GM19099 (cell line): ENCODE data around the gene SUPT16H.

Experiments
- POLR2A ChIP-seq: IDR thresholded peaks from 3 replicates; pipeline ENCODE4 v1.6.1; 2011; ENCODE audit warnings: low read depth; ENCODE audit not compliant: insufficient read length; ENCODE audit errors: extremely low read depth

Gene SUPT16H

DNA sequence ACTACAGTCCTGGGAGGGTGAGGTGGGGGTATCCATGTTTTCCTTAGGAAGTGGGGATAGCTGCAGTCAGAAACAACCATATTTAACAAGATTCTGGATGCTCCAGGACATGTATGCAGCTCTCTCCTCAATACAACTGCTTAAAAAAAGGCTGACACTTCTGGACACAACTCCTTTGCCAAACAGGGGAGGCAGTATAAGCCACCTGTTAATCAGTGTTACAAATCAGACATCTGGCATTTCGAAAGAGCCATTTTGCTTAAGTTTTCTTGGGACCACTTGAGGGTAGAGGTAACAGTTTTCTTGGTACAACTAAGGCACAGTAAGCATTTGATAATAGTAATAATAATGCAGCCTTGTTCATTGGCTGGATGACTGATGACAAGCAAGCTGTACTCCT, 56.8 kb downstream of the SUPT16H start:
- no peak for TF ChIP-seq POLR2A

DNA sequence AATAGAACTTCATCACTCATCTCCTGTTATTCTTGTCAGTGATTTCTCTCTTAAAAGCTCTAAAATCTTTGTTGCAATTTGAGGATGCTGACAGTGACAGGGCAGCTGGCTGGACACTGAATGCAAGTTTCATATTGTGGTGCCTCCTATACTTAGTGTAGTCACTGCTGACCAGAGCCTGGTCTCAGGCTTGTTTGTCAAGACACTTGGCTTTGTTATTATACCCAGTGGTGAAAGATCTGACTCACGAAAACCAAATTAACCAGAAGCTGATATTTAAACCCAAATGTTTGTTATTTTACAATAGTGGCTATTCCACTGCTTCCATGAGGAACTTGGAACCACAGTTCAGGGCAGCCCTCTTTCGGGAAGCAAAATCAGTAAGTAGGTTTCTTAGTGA, 61.1 kb downstream of the SUPT16H start:
- no peak for TF ChIP-seq POLR2A

DNA sequence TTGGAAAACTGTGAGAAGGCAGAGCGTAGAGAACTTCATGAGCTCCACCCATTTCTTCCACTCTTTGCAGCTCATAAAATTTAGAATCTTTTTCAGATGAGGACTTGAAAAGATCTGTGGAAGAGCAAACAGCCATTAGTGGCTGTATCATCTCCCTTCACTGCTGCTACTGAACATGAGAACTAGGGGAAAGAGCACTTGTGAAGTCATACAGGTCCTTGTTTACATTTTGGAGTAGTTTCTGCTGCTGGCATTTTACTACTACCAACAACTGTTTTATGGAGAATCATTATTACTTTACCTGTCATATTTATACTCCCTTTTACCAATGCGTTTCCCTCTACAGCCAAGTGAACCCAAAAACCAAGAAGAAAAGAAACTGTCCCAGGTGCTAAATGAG, 62.9 kb downstream of the SUPT16H start:
- no peak for TF ChIP-seq POLR2A

DNA sequence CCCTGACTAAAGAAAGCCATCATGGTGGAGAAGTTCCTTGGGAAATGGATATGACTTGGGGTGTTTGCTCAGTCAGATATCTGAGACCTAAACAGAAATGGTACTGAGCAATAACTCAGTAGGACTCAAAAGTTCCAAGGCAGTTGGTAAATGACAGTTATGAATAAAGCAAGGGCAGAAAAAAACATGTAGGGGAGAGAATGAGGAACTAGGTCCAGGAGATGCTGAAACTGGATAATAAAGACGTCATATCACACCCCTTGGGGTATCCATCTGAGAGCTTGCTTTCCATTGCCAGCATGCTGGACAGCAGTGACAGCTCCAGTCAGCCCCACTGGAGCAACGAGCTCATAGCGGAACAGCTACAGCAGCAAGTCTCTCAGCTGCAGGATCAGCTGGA, 66.4 kb downstream of the SUPT16H start:
- no peak for TF ChIP-seq POLR2A

DNA sequence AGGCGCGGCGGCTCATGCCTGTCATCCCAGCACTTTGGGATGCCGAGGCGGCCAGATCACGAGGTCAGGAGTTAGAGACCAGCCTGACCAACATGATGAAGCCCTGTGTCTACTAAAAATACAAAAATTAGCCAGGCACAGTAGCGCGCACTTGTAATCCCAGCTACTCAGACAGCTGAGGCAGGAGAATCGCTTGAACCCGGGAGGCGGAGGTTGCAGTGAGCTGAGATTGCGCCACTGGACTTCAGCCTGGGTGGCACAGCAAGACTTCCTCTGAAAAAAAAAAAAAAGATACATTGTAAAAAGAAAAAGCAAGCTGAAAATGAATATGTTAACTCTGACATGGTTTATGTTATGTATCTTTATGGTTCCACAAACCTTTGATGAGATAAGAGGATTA, 70.3 kb downstream of the SUPT16H start:
- no peak for TF ChIP-seq POLR2A

DNA sequence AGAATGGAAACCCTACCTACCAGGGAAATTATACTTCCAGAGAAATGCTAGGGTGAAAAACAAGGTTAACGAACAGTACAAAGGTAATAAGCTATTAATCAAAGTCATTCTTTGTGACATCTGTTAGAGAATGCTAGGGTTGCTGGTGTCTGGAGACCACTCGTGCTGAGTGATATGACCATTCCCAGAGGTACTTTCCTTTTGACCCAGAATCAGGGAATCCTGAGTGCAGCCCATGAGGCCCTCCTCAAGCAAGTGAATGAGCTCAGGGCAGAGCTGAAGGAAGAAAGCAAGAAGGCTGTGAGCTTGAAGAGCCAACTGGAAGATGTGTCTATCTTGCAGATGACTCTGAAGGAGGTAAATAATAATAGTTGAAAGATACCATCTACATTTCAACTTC, 72.2 kb downstream of the SUPT16H start:
- TF ChIP-seq POLR2A: no peak

DNA sequence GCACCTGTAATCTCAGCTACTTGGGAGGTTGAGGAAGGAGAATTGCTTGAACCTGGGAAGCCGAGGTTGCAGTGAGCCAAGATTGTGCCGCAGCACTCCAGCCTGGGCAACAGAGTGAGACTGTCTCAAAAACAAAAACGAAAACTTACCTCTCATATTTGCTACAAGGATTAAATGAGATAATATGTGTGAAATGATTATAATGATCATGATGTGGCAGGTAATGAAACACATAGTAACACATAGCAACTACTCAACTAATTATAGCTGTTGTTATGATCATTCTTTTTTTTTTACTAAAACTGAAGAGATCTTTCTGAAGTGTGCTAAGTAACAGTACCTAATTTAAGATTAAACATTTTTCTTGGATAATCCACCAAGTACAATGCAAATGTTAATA, 73.9 kb downstream of the SUPT16H start:
- no peak for TF ChIP-seq POLR2A

DNA sequence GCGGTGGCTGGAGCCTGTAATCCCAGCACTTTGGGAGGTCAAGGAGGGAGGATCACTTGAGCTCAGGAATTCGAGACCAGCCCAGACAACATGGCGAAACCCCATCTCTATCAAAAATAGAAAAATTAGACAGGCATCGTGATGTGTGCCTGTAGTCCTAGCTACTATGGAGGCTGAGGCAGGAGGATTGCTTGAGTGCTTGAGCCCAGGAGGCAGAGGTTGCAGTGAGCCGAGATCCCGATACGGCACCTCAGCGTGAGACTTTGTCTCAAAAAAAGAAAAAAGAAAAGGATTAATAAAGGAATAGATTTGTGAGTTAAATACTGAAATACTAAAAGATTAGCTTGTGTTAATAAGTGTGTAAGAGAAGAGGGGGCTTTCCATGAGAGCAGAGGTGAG, 74.6 kb downstream of the SUPT16H start:
- no peak for TF ChIP-seq POLR2A

DNA sequence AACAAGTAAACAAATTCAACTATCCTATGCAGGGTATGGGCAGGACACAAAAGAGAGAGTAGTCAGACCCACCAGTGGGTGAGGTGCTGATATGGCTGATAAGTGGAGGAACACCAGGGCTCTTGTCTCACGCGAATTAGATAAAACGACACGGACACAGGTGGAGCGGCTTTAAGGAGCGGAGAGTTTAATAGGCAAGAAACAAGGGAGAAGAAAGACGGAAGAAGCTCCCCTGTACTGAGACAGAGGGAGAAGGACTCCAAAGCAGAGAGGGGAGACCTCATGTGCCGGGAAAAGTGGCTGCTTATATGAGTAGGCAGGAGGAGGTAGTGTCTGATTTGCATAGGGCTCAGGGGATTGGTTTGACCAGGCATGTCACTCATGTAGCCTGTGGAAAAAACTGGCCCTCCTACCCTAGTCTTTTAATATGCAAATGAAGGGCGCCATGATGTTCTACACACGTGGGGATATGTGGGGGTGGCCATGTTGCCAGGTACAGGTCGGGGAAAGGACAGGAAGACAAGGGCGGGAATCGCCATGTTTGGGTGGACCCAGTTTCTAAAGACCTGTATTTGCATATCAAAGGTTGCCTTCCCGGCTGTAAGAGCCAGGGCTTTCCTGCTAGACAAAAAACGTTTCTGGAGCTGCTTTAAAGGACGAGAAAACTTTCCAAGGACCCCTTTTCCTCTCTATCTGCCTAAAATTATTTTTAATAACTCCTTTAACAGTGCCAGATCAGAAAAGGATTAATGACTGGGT, 75.2 kb downstream of the SUPT16H start:
- TF ChIP-seq POLR2A: peak; percentile 62

DNA sequence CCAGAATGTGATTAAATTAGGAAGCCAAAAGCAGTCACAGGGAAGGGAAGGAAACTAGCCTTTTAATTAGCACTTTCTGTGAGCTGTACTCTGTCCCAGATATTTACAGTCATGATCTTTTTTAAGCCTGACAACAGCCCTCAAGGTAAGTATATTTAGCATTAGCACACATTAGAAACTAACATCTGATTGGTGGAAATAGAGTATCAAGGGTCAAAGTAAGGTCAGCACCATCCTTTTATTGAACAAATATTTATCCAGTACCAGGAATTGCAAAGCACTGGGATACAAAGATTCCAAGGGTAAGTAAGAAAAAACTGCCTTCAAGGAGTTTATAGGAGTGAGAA, 75.7 kb downstream of the SUPT16H start:
- no peak for TF ChIP-seq POLR2A

DNA sequence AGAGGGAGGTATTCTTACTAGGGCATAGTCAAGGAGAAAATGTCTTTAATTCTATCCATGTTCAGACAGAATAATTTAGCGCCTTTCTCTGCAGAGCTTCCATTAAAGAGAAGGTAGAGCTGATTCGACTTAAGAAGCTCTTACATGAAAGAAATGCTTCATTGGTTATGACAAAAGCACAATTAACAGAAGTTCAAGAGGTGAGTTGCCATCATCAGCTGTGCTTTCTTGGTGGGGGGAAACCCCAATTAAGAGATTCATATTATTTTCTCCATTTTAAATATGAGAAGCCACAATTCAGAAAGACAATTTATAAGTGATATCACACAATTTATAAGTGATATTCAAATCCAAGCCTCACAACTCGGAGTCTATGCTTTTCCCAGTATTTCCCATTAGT, 76.2 kb downstream of the SUPT16H start:
- no peak for TF ChIP-seq POLR2A

DNA sequence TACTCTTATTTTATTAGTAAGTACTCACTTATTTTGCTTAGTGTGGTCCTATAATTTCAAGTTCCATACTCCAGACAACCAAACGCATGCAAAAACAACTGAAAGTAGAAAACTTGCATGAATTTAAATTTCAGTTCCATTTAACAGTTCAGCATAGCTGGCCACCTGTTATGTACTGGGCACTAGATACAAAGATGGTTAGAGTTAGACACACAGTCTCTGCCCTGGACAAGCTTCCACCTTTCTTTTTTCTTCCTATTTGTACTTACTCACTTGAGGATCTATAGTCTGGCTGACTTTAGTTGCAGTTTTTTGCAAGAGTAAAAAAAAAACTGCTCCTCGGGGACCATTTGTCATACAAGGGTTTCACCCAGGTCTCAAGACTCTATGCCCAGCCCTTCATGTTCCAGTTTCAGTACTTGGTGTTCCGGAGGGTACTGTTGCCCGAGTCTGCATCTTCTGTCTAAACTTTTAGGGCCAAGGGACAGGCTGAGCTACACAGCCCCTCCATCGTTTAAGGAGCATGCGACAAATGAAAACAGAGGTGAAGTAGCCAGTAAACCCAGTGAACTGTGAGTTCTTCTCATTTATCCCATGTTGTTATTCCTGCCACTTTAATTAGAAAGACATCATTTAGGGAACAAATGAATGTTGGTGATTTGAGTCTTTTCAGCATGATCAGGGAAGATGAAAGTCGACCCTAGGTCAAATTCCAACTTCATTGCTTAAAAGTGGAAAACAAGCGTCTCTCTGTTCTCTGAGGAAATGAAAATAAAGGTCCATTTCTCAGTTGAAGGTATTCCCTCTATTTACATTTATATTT, 81.6 kb downstream of the SUPT16H start:
- no peak for TF ChIP-seq POLR2A
